ENCODE results near the gene MAGI1.

GRCh38 chr3:65788461-65788860 lies 250.3 kb downstream of the MAGI1 start:
- TF ChIP-seq CTCF (IDR thresholded peaks at IDR 0.05) = no peak
- no peak for TF ChIP-seq EP300 (IDR thresholded peaks at IDR 0.05)
